GM20000 (cell line): Measurements from ENCODE around the gene AVPR1B.

Source experiments
- DNase-seq: peaks from one replicate; pipeline ENCODE4 v3.0.0; 2012; ENCODE audit warnings: low spot score
- CTCF ChIP-seq: IDR thresholded peaks from 2 replicates; pipeline ENCODE4 v1.5.1; 2012; ENCODE audit warnings: mild to moderate bottlenecking, control low read depth; ENCODE audit errors: extremely low read depth, missing control alignments

Gene AVPR1B

GRCh38 chr1:206121269-206121668 lies 4.1 kb upstream of the AVPR1B start:
- no peak for DNase-seq
- no peak for TF ChIP-seq CTCF

DNA sequence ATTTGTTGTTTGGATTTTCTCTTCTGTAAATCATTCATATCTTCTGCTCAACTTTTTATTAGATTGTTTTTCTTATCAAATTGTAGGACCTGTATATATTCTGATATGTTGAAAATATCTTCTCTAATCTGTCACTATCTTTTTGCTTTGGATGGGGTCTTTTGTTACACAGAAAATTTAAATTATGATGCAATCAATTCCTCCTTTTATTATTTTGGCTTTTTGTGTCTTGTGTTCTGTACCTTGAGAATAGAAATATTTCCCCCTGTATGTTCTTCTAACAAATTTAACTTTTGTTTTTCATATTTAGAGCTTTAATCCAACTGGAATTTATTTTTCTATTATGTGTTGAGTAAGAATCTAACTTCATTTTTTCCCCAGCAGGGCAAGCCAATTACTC lies 3.2 kb upstream of the AVPR1B start:
- no peak for DNase-seq
- TF ChIP-seq CTCF = no peak

DNA sequence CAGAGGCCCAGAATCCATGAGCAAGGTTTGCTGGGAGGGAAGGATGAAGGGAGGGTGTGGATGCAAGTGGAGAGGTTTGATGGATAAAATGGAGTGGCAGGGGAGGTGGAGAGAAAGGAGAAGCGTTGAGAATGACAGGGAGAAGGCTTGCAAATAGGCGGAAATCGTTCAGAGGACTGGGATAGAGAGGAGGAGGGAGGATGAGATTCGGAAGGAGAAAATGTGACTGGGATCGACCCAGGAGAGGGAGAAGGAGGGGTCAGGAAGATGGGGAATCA lies 376 bp downstream of the AVPR1B start:
- DNase-seq = no peak
- TF ChIP-seq CTCF = no peak

GRCh38 chr1:206116191-206116872 lies 856 bp downstream of the AVPR1B start:
- no peak for TF ChIP-seq CTCF
- DNase-seq = no peak

DNA sequence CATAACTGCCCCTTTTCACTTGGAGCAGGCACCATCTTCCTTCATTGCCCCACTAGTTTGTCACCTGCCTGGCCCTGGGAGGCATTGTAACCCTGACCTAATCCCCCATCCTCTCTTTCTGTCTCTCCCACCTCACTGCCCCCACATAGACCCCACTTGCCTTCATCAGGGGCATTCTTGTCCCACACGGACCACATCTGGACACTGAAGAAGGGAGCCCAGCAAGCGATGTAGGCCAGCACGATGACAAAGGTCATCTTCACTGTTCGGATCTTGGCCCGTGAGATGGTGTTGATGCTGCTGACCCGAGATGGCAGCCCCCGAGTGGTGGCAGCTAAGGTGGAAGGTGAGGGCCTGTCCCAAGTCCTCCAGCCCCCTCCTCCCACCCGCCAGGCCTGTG lies 1.4 kb downstream of the AVPR1B start:
- DNase-seq = no peak
- TF ChIP-seq CTCF = no peak

GRCh38 chr1:206114692-206115640 lies 2.2 kb downstream of the AVPR1B start:
- DNase-seq = no peak
- TF ChIP-seq CTCF = no peak

GRCh38 chr1:206112600-206113301 lies 4.4 kb downstream of the AVPR1B start:
- no peak for DNase-seq
- TF ChIP-seq CTCF = no peak
